IMR-90 (cell line): ENCODE data around the gene JMJD1C. TPM values are rescaled to one million over a fixed set of nuclear protein-coding genes. Genes with fewer than 3 reads are reported as not detected.

ENCODE experiments used
- ATAC-seq: fragments of 200-7000 bp; cut with Tn5 transposase; 2 replicates; pipeline ENCODE4 v1.9.1; 2020; ENCODE audit warnings: low read depth, mild to moderate bottlenecking, moderate library complexity
- BruUV-seq: library from RNA; stranded (reverse); fragments of 400-500 nt; replicated peaks from 2 replicates; lab custom pipeline; 2021; lab: Mats Ljungman, UMichigan
- CTCF ChIA-PET: fragments of 300-600 bp; formaldehyde crosslinking; extraction: SDS; loops from one replicate; lab custom pipeline; 2021; ENCODE audit warnings: antibody characterized with exemption; lab: Yijun Ruan, JAX
- POLR2A ChIA-PET: fragments of 300-600 bp; sonication (Branson Sonifier 250); formaldehyde crosslinking; loops from one replicate; lab custom pipeline; 2022; ENCODE audit warnings: antibody characterized with exemption; ENCODE audit not compliant: unreplicated experiment; lab: Charles Lee
- DNase-seq: peaks from one replicate; pipeline ENCODE4 v3.0.0; 2013
- H2AFZ ChIP-seq: replicated peaks from 2 replicates; pipeline ENCODE3; 2013; ENCODE audit warnings: low read length, mild to moderate bottlenecking; ENCODE audit not compliant: poor library complexity
- H2AK5ac ChIP-seq: 2 replicates; pipeline ENCODE4 v1.6.1; 2013; ENCODE audit warnings: low read depth, low read length, inconsistent platforms
- H2AK9ac ChIP-seq: replicated peaks from 2 replicates; pipeline ENCODE3; 2013; ENCODE audit warnings: mild to moderate bottlenecking, low read depth, low read length, moderate library complexity; ENCODE audit not compliant: poor library complexity
- H2BK120ac ChIP-seq: 2 replicates; pipeline ENCODE4 v1.6.1; 2013; ENCODE audit warnings: low read depth, low read length, inconsistent platforms
- H2BK15ac ChIP-seq: 3 replicates; pipeline ENCODE4 v1.6.1; 2013; ENCODE audit warnings: low read depth, low read length, inconsistent platforms
- H2BK20ac ChIP-seq: 2 replicates; pipeline ENCODE4 v1.6.1; 2013; ENCODE audit warnings: low read depth, mild to moderate bottlenecking, inconsistent platforms, low read length, moderate library complexity
- H2BK5ac ChIP-seq: 2 replicates; pipeline ENCODE4 v1.6.1; 2013; ENCODE audit warnings: mild to moderate bottlenecking, low read depth, low read length, inconsistent platforms; ENCODE audit not compliant: poor library complexity, severe bottlenecking
- H3K14ac ChIP-seq: replicated peaks from 2 replicates; pipeline ENCODE4 v1.6.1; 2013; ENCODE audit warnings: low read depth, low read length, inconsistent platforms
- H3K18ac ChIP-seq: 2 replicates; pipeline ENCODE4 v1.6.1; 2013; ENCODE audit warnings: low read depth, low read length, control low read depth
- H3K23ac ChIP-seq: 2 replicates; pipeline ENCODE4 v1.6.1; 2013; ENCODE audit warnings: low read depth, low read length, inconsistent platforms
- H3K27ac ChIP-seq: 2 replicates; pipeline ENCODE4 v1.5.1; 2013; ENCODE audit warnings: mild to moderate bottlenecking, control low read depth, low read length; ENCODE audit not compliant: insufficient read depth
- H3K27me3 ChIP-seq: 2 replicates; pipeline ENCODE4 v1.6.1; 2013; ENCODE audit warnings: low read length; ENCODE audit not compliant: control insufficient read depth, insufficient read depth
- H3K36me3 ChIP-seq: 2 replicates; pipeline ENCODE4 v1.6.1; 2013; ENCODE audit warnings: low read length, mixed read lengths; ENCODE audit not compliant: control insufficient read depth, insufficient read depth
- H3K4ac ChIP-seq: 2 replicates; pipeline ENCODE4 v1.6.1; 2013; ENCODE audit warnings: low read depth, low read length, inconsistent platforms
- H3K4me1 ChIP-seq: 2 replicates; pipeline ENCODE4 v1.6.1; 2013; ENCODE audit warnings: low read length, mixed read lengths; ENCODE audit not compliant: control insufficient read depth, insufficient read depth
- H3K4me2 ChIP-seq: 2 replicates; pipeline ENCODE4 v1.6.1; 2013; ENCODE audit warnings: low read depth, mild to moderate bottlenecking, control low read depth, low read length, moderate library complexity
- H3K4me3 ChIP-seq: 2 replicates; pipeline ENCODE4 v1.5.1; 2013; ENCODE audit warnings: low read depth, mild to moderate bottlenecking, control low read depth, low read length, moderate library complexity; ENCODE audit not compliant: insufficient read depth
- H3K56ac ChIP-seq: 2 replicates; pipeline ENCODE4 v1.6.1; 2013; ENCODE audit warnings: low read length, inconsistent platforms; ENCODE audit not compliant: insufficient read depth; ENCODE audit errors: extremely low read depth
- H3K79me1 ChIP-seq, 2 experiments: 2 replicates each; pipeline ENCODE4 v1.6.1; 2013; ENCODE audit warnings: low read length in 2 of 2, inconsistent platforms in 1 of 2, low read depth in 1 of 2
- H3K9ac ChIP-seq: 2 replicates; pipeline ENCODE4 v1.6.1; 2013; ENCODE audit warnings: low read depth, low read length, control low read depth
- H3K9me1 ChIP-seq: 2 replicates; pipeline ENCODE4 v1.6.1; 2013; ENCODE audit warnings: low read length, inconsistent platforms; ENCODE audit not compliant: insufficient read depth
- H3K9me3 ChIP-seq: 2 replicates; pipeline ENCODE4 v1.6.1; 2013; ENCODE audit warnings: low read length; ENCODE audit not compliant: control insufficient read depth, insufficient read depth
- H4K20me1 ChIP-seq: 2 replicates; pipeline ENCODE4 v1.6.1; 2013; ENCODE audit warnings: low read length, inconsistent platforms; ENCODE audit not compliant: insufficient read depth
- H4K5ac ChIP-seq: 2 replicates; pipeline ENCODE4 v1.6.1; 2013; ENCODE audit warnings: mild to moderate bottlenecking, low read depth, low read length, control low read depth
- H4K8ac ChIP-seq, 2 experiments: 2 replicates each; pipeline ENCODE4 v1.6.1; 2013; ENCODE audit warnings: low read depth in 2 of 2, low read length in 2 of 2, control low read depth in 1 of 2, inconsistent platforms in 1 of 2
- H4K91ac ChIP-seq: 2 replicates; pipeline ENCODE4 v1.6.1; 2013; ENCODE audit warnings: low read depth, low read length, inconsistent platforms; ENCODE audit not compliant: insufficient read depth
- BHLHE40 ChIP-seq: fragments of 150-350 bp; IDR thresholded peaks from 2 replicates; pipeline ENCODE4 v1.6.1; 2016; ENCODE audit warnings: mild to moderate bottlenecking, low read depth, low read length
- CEBPB ChIP-seq: IDR thresholded peaks from 2 replicates; pipeline ENCODE4 v1.6.1; 2012; ENCODE audit warnings: low read depth, low read length, improper control_type of control experiment
- CHD1 ChIP-seq: IDR thresholded peaks from 2 replicates; pipeline ENCODE4 v1.6.1; 2012; ENCODE audit warnings: low read depth, low read length, improper control_type of control experiment
- CTCF ChIP-seq: conservative IDR thresholded peaks from 2 replicates; pipeline ENCODE4 v1.5.1; 2012; ENCODE audit warnings: mild to moderate bottlenecking, low read depth, low read length, improper control_type of control experiment
- ELK1 ChIP-seq: fragments of 150-350 bp; IDR thresholded peaks from 2 replicates; pipeline ENCODE4 v1.6.1; 2016; ENCODE audit warnings: low read depth, mild to moderate bottlenecking, low read length, moderate library complexity, borderline replicate concordance
- FOS ChIP-seq: fragments of 150-350 bp; IDR thresholded peaks from 2 replicates; pipeline ENCODE4 v1.6.1; 2016; ENCODE audit warnings: low read depth, low read length
- MAZ ChIP-seq: IDR thresholded peaks from 2 replicates; pipeline ENCODE4 v1.6.1; 2012; ENCODE audit warnings: low read depth, mild to moderate bottlenecking, low read length, improper control_type of control experiment, moderate library complexity, borderline replicate concordance
- NFE2L2 ChIP-seq: fragments of 150-350 bp; IDR thresholded peaks from 2 replicates; pipeline ENCODE4 v1.6.1; 2016; ENCODE audit warnings: low read depth, mild to moderate bottlenecking, low read length
- POLR2A ChIP-seq: IDR thresholded peaks from 2 replicates; pipeline ENCODE4 v1.6.1; 2012; ENCODE audit warnings: mild to moderate bottlenecking, low read depth, low read length
- RAD21 ChIP-seq: IDR thresholded peaks from 2 replicates; pipeline ENCODE4 v1.6.1; 2012; ENCODE audit warnings: low read length, improper control_type of control experiment
- RCOR1 ChIP-seq: IDR thresholded peaks from 2 replicates; pipeline ENCODE4 v1.6.1; 2012; ENCODE audit warnings: mild to moderate bottlenecking, low read length, improper control_type of control experiment; ENCODE audit not compliant: insufficient replicate concordance
- RFX5 ChIP-seq: IDR thresholded peaks from 2 replicates; pipeline ENCODE4 v1.8.0; 2012; ENCODE audit warnings: low read depth, mild to moderate bottlenecking, low read length, moderate library complexity
- SMC3 ChIP-seq: fragments of 150-350 bp; IDR thresholded peaks from 2 replicates; pipeline ENCODE4 v1.6.1; 2016; ENCODE audit warnings: low read depth, mild to moderate bottlenecking, antibody characterized with exemption, low read length, moderate library complexity
- USF2 ChIP-seq: fragments of 150-350 bp; IDR thresholded peaks from 2 replicates; pipeline ENCODE4 v1.6.1; 2017; ENCODE audit warnings: mild to moderate bottlenecking, antibody characterized with exemption, low read length, low read depth
- WGBS, 2 experiments: methylation state at CpG; one replicate each; pipeline versions ENCODE4 v1.1.5 to v1.1.7; 2013; ENCODE audit warnings: missing lambda C conversion rate in 2 of 2; ENCODE audit not compliant: insufficient read length in 1 of 2; ENCODE audit errors: extremely low coverage in 2 of 2; 5-methylcytosine and 5-hydroxymethylcytosine counted together
- dilution Hi-C: fragments of 300-500 bp; cut with HindIII; formaldehyde crosslinking; loops from one replicate; pipeline ENCODE4 v1.14.3; 2018; ENCODE audit warnings: low sequenced_read_pairs; ENCODE audit not compliant: unreplicated experiment
- in situ Hi-C: fragments of 300-500 bp; cut with MboI; formaldehyde crosslinking; loops from 3 replicates; pipeline ENCODE4 v1.14.3; 2019; ENCODE audit warnings: low sequenced_read_pairs, inconsistent platforms, mixed read lengths
- intact Hi-C: fragments of 100-400 bp; cut with micrococcal nuclease; formaldehyde crosslinking; loops from 2 replicates; pipeline ENCODE4 v1.10.0; 2022
- polyA plus RNA-seq, 3 experiments: library from polyadenylated mRNA; depleted of rRNA; stranded (reverse); fragments of >200 nt; gene quantifications; 2 replicates each; pipeline ENCODE4 v1.2.3, GENCODE V29; 2012; ENCODE audit warnings: low replicate concordance in 1 of 3
- total RNA-seq: library from RNA; depleted of rRNA; stranded (reverse); fragments of >200 nt; gene quantifications from 2 replicates; pipeline ENCODE4 v1.2.3, GENCODE V29; 2012

JMJD1C gene
- total and polyA plus RNA-seq, 2 of the 4 experiments (the other 2 are of a cell fraction) = 15.6 to 96.8 TPM

GRCh38 chr10:63343476-63343875, 122.3 kb downstream of the JMJD1C start:
- H3K4ac ChIP-seq = no peak overlapping the region
- CTCF ChIA-PET = interaction anchor here (0.6 kb wide), 1 partner anchor 426 kb away, joined by 3 read pairs; no protein-coding TSS in a partner anchor
- H3K9ac ChIP-seq = no peak overlapping the region
- DNase-seq = no peak
- no peak overlapping the region for H3K4me2 ChIP-seq
- no peak overlapping the region for H2AK5ac ChIP-seq
- H2BK120ac ChIP-seq = no peak overlapping the region
- H4K20me1 ChIP-seq = peaks cover 5% of the 10 kb centered on the region; the same call in 1 of the 2 replicates
- H4K8ac ChIP-seq = no peak overlapping the region
- dilution Hi-C loops (no loop called here), intact Hi-C loops (no loop called here), in situ Hi-C loops (no loop called here)
- H3K14ac ChIP-seq = no peak overlapping the region
- no TSS peak for BruUV-seq
- H3K4me1 ChIP-seq = no peaks in the 10 kb centered on the region
- H2BK20ac ChIP-seq = no peak overlapping the region
- H3K36me3 ChIP-seq = no peaks in the 10 kb centered on the region
- no peak overlapping the region for H4K91ac ChIP-seq
- H2AK9ac ChIP-seq = no peak overlapping the region
- H3K9me3 ChIP-seq = no peaks in the 10 kb centered on the region
- no peak overlapping the region for H3K23ac ChIP-seq
- no peaks in the 10 kb centered on the region for H3K27me3 ChIP-seq
- no peak overlapping the region for H2BK5ac ChIP-seq
- H3K9me1 ChIP-seq = no peaks in the 10 kb centered on the region; the same call in 1 of the 2 replicates
- H3K4me3 ChIP-seq = no peak overlapping the region
- no CpG with 5 or more reads among the region's 4 CpGs for WGBS, 2 experiments
- H2BK15ac ChIP-seq = no peak overlapping the region
- peaks cover 23 to 69% of the 10 kb centered on the region in 2 experiments for H3K79me1 ChIP-seq
- H2AFZ ChIP-seq = no peak overlapping the region
- no peak overlapping the region for H3K18ac ChIP-seq
- no peak overlapping the region for H4K5ac ChIP-seq
- POLR2A ChIA-PET = no interaction called here
- H3K56ac ChIP-seq = no peak overlapping the region
- no peak for ATAC-seq
- H3K27ac ChIP-seq = no peak overlapping the region
- TF ChIP-seq MAZ = no peak
- no peak for TF ChIP-seq SMC3
- TF ChIP-seq FOS = no peak
- no peak for TF ChIP-seq CTCF
- no peak for TF ChIP-seq CEBPB
- no peak for TF ChIP-seq NFE2L2
- TF ChIP-seq RFX5 = no peak
- no peak for TF ChIP-seq BHLHE40
- no peak for TF ChIP-seq RAD21
- no peak for TF ChIP-seq USF2
- no peak for TF ChIP-seq ELK1
- no peak for TF ChIP-seq POLR2A
- TF ChIP-seq CHD1 = no peak
- TF ChIP-seq RCOR1 = no peak
